HG02884 (cell line): ENCODE measurements around the gene EEF1AKMT4.

Experiments used
- ATAC-seq: cut with Tn5 transposase; IDR thresholded peaks from one replicate; pipeline ENCODE4 v1.9.1; 2021; ENCODE audit warnings: mild to moderate bottlenecking, moderate library complexity; ENCODE audit not compliant: unreplicated experiment

Gene EEF1AKMT4

DNA sequence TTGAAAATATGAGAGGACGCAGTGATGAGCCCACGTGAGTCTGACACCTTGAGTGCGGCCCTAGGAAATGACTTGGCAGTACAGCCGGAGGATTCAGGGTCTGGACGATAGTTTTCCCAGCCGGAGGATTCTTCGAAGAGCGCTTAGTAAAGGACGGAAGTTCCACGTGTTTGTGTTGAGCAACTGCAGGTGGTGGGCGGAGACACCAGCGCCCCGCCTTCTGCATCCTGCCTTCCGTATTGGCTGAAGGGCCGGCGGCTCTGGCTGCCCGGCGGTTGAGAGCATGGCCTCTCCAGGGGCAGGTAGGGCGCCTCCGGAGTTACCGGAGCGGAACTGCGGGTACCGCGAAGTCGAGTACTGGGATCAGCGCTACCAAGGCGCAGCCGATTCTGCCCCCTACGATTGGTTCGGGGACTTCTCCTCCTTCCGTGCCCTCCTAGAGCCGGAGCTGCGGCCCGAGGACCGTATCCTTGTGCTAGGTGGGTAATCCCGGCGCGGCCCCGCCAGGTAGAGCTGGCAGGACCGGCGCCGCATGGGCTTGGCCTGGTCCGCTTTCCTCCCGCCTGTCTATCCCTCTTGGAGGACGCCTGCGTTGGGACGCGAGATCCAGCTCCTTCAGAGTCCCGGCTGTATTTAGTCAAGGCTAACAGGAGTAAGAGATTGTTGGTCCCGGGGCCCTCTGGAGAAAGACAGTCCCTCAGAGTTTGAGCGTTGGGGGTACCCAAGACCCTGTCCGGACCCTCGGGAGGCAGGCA is at the start of gene EEF1AKMT4:
Gene EEF1AKMT4 (plus strand): TSS at position 261 of the 755 bp plus-strand sequence. CDS start 23 bp downstream, at position 284.
- ATAC-seq: peak; percentile 84

DNA sequence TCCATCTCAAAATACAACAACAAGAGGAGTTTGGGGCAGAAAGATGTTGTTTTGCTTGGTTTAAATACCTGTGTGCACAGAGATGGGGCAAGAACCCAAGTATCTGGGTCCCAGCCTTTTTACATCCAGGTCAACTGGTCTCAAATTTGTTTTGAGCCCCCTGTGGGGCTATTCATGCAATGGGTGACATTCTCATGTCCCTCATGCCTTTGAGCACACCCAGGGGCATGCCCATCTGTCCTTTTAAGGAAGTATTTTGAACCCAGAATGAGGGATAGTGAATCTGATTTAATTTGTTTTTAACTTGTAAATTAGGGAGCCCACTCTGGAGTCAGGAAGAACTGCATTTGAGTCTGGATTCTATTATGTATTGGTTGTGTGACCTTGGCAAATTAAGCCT is 48.6 kb upstream of the EEF1AKMT4 start:
- no peak for ATAC-seq

DNA sequence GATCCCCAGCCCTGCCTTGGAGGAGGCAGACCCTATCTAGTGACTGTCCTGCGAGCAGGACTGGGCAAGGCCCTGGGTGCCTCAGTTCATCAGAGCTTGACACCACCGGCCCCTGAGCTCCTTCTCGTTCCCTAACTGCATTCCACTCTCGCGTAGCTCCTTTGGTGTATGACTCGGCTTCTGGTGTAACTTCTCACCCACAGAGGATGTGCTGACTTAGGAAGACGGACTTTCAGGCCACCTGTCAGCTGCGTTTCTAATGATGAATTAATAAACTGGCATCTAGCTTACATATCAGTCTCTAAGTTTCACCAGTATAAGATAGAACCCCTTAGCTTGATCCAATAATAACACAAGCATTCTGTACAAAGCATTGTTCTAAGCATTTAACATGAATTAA is 45.9 kb upstream of the EEF1AKMT4 start:
- ATAC-seq: no peak

DNA sequence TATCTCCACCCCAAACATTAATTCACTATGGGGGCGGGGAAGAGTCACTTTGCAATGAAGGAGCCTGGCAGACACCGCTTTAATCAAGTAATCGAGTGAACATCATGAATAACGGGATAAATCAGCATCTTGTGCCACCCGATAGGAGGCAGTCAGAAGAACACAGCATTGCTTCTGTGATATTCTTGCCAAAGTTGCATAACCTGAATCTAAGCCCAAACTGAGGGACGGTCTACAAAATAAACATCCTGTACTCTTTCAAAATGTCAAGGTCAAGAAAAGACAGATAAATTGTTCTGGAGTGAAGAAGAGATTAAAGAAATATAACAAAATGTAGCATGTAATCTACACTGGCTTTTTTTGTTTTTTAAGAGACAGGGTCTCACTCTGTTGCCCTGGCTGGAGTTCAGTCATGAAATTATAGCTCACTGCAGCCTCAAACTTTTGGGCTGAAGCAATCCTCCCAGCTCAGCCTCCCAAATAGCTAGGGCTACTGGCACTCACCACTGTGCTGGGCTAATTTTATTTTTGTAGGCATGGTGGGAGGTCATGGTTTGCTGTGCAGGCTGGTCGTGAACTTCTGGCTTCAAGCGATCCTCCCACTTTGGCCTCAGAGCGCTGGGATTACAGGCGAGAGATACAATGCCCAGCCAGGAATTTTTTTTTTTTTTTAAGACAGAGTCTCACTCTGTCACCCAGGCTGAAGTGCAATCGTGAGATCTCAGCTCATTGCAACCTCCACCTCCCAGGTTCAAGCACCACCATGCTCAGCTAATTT is 40.1 kb upstream of the EEF1AKMT4 start:
- no peak for ATAC-seq

DNA sequence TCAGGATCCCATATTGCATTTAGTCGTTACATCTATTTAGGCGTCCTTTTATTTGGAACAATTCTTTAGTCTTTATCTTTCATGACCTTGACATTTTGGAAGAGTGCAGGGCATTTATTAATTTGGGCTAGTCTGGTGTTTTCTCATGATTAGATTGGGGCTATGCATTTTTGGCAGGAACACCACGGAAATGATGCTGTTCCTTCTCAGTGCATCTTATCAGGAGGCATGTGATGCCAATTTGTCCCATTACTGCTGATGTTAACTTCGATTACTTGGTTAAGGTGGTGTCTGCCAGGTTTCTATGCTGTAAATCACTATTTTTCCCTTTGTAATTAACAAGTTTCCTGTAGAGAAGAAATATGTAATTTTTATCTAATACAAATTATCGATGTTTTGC is 38.2 kb upstream of the EEF1AKMT4 start:
- ATAC-seq: no peak

GRCh38 chr3:184211718-184212117 is 37.8 kb upstream of the EEF1AKMT4 start:
- no peak for ATAC-seq

DNA sequence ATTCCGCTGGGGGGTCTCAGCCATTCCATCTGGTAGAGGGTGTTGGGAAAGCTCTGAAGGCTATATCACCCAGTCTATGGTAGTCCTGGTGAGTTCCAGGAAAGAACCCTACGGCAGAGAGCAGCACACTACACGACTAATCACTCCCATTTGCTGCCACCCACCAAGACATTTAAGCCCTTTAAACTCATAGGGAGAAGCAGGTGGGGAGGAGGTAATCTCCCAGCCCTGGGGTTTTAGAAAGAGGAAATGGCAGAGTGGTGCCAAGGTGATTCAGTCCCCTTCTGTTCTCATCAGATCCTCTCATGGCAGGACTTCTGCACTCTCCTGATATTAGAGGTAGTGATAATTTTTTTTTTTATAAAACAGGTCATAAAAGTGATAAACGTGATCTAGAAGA is 30.7 kb upstream of the EEF1AKMT4 start:
- no peak for ATAC-seq

- ATAC-seq: no peak
Observed at GRCh38 chr3:184222521-184222920, 27.0 kb upstream of the EEF1AKMT4 start.

GRCh38 chr3:184223946-184224345 is 25.5 kb upstream of the EEF1AKMT4 start:
- no peak for ATAC-seq

DNA sequence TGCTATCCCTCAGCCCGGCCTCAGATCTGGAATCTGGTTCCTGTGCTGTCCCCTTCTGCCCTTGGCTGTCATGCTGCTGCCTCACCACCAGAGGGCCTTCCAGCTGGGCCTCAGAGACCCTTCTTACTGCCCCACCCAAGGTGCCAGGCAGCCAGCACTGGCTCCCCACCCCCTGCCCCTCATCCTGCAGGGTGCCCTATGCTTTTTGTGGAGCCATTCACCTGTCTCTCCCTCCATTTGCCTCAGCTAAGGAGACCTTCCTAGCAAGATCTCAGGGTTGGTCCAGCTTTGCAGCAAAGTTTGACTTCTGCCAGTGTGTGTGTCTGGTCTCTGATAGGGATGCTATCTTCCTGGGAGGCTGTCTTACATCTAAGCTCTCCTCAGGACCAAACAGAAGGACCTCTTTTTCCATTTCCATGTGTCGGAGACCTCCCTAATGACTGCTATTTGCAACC is 22.0 kb upstream of the EEF1AKMT4 start:
- no peak for ATAC-seq

DNA sequence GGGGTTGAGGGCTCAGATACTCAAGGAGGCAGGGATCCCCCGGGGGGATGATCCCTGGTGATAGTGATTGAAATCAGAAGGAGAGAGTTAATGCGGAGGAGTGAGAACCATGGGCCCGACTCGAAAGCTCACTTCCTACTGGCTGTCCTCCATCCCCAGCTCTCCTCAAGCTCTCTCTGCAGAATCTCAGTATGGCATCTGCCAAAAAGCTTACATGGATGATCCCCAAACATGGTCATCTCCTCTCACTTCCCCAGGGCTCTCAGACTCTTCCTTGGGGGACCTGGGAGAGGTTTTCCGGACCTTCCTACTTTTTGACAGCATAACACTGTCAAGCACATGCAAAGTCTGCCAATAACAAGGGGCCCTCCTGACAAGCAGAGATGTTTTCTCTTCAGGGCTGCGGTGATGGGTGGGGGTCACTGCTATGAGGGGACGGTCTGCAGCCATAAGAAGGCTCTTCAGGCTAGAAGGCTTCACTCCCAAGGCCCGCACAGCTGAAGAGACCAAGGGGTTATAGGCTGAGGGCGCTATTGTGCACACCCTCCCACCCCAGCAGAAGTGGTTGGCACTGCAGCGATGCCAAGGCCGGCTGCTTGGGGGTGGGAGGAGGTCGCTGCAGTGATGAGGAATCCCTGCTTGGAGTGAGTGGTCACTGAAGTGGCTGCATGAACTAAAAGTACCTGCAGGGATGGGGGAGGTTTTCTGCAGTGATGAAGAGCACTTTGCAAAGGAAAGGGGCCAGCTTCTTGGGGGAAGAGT is 20.9 kb upstream of the EEF1AKMT4 start:
- no peak for ATAC-seq

GRCh38 chr3:184229394-184230080 is 19.9 kb upstream of the EEF1AKMT4 start, which contains the start of gene VWA5B2:
TSS of gene VWA5B2 (plus strand) at chr3:184229585. CDS start at chr3:184230529, 944 bp downstream.
- peak; percentile 72 for ATAC-seq

DNA sequence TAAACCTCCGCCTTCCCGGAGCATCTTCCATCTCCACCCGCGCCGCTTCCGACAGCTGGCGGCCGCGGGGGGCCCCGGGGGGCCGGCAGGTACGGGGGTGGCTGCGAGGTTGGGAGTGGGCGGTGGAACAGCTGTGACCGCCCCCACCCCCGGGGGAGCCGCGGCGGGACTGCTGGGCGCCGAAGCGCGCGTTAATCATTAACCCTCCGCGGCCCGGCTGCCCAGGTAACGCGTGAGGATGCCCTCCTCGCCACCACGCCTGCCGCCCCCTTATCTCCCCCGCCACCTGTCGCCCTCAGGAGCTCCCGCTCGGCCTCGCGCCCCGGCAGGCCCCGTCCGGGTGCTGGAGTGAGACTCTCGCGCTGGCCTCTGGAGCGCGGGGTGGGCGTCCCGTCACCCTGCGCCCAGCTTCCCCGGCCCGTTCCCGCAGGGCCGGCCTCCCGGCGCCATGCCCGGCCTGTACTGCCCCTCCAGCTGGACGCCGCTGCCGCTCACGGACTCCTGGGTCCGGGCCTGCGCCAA is 19.3 kb upstream of the EEF1AKMT4 start:
- no peak for ATAC-seq

- no peak for ATAC-seq
Observed at GRCh38 chr3:184230603-184231528, 18.6 kb upstream of the EEF1AKMT4 start.

DNA sequence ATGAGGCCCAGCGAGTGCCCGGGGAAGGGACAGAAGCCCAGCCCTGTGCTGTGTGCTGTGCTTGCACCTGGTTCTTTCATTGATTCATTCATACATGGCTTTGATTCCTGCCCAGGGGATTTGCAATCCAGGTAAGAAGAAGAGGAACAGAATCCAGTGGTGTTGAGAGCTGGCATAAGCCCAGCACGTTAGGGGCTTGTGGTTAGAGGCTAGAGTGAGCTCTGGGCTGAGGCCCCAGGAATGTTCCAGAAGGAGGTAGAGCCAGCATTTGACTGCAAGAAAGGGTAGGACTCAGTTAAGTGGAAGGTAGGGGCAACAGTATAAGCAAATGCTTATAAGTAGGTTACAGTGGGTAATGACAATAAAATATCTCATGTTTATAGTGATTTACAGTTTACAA is 17.8 kb upstream of the EEF1AKMT4 start:
- ATAC-seq: no peak

GRCh38 chr3:184233127-184233843 is 16.2 kb upstream of the EEF1AKMT4 start:
- ATAC-seq: no peak

DNA sequence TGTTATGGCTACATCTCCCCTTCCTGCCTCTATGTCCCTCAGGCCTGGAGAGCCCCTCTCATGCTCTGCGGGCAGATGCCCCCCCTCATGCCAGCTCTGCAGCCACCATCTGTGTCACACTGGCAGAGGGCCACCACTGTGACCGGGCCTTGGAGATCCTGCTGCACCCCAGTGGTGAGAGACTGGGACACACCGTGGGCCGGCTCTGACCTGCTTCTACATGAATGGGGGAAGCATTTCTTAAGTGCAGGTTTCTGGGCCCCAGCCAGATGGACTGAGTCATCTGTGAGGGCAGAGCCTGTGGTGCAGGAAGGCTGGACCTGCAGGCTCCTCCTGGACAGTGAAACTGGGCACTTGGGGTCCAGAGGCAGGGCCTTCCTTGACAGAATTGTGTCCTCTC is 15.2 kb upstream of the EEF1AKMT4 start:
- ATAC-seq: no peak

DNA sequence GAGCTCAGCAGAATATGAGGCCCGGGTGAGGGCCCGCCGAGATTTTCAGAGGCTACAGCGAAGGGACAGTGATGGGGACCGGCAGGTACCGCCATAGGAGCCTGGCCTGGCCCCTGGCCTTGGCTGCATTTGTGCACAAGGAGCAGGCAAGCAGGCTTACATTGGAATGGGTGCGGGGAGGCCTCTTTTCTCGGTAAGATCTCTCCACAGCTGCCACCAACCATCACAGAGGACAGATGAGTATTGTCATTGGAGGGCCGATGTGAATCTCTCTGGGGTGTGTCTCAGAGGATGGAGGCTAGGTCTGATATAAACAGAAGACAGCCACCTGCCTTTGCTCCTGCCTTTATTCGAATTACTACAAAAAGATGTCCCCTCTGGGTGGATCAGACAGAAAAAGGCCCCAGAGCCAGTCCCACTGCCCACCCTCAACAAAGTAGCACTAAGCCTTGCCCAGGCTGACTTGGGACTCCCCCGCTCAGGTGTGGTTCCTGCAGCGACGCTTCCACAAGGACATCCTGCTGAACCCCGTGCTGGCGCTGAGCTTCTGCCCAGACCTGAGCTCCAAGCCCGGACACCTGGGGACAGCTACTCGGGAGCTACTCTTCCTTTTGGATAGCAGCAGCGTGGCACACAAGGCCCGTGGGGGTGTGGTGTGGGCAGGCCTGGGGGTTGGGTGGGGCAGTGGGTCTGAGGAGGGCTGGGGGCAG is 14.6 kb upstream of the EEF1AKMT4 start:
- ATAC-seq: no peak
